ENCODE data around the gene PNPLA8.

Gene PNPLA8

GRCh38 chr7:108525985-108526767 is at the start of gene PNPLA8:
PNPLA8 (minus strand) TSS chr7:108526135; CDS start chr7:108515491, 10,644 bp downstream.
- peak; percentile 82 for ATAC-seq (ENCODE audit: low read depth)
- peak within 1 kb of the TSS; percentile 75 for H3K27ac ChIP-seq (ENCODE audit: poor library complexity, severe bottlenecking)
- no peak for TF ChIP-seq CTCF (IDR thresholded peaks at IDR 0.05; ENCODE audit: poor library complexity, severe bottlenecking)
- H3K4me3 ChIP-seq (ENCODE audit: severe bottlenecking): peak within 1 kb of the TSS; percentile 63
- peaks cover 24% of the 10 kb centered on the region for H3K4me1 ChIP-seq (ENCODE audit: insufficient read depth, poor library complexity, severe bottlenecking)
- H3K36me3 ChIP-seq (ENCODE audit: low read depth): no peaks in the 10 kb centered on the region
- H3K9me3 ChIP-seq (ENCODE audit: severe bottlenecking): no peaks in the 10 kb centered on the region
- DNase-seq (ENCODE audit: low spot score): peak; percentile 99
- H3K27me3 ChIP-seq (ENCODE audit: insufficient read depth, poor library complexity, severe bottlenecking): no peaks in the 10 kb centered on the region

- H3K27me3 ChIP-seq (ENCODE audit: insufficient read depth, poor library complexity, severe bottlenecking): no peaks in the 10 kb centered on the region
- H3K4me1 ChIP-seq (ENCODE audit: insufficient read depth, poor library complexity, severe bottlenecking): peaks cover 8% of the 10 kb centered on the region
- TF ChIP-seq CTCF (IDR thresholded peaks at IDR 0.05; ENCODE audit: poor library complexity, severe bottlenecking): no peak
- no peaks in the 10 kb centered on the region for H3K9me3 ChIP-seq (ENCODE audit: severe bottlenecking)
- DNase-seq (ENCODE audit: low spot score) (no peak), ATAC-seq (ENCODE audit: low read depth) (no peak)
- H3K4me3 ChIP-seq (ENCODE audit: severe bottlenecking): no peak overlapping the region
- H3K36me3 ChIP-seq (ENCODE audit: low read depth): peaks cover 36% of the 10 kb centered on the region
- H3K27ac ChIP-seq (ENCODE audit: poor library complexity, severe bottlenecking): no peak overlapping the region
These were observed 49.2 kb upstream of the PNPLA8 start for GRCh38 chr7:108575156-108575555.

- Histone ChIP-seq H3K4me1 (ENCODE audit: insufficient read depth, poor library complexity, severe bottlenecking) (peaks cover 19% of the 10 kb centered on the region), H3K36me3 (ENCODE audit: low read depth) (peaks cover 39% of the 10 kb centered on the region), H3K27me3 (ENCODE audit: insufficient read depth, poor library complexity, severe bottlenecking) (no peaks in the 10 kb centered on the region), H3K4me3 (ENCODE audit: severe bottlenecking) (no peak overlapping the region), H3K9me3 (ENCODE audit: severe bottlenecking) (no peaks in the 10 kb centered on the region), H3K27ac (ENCODE audit: poor library complexity, severe bottlenecking) (no peak overlapping the region)
- ATAC-seq (ENCODE audit: low read depth) (no peak), DNase-seq (ENCODE audit: low spot score) (no peak)
- TF ChIP-seq CTCF (IDR thresholded peaks at IDR 0.05; ENCODE audit: poor library complexity, severe bottlenecking): no peak
These were observed 46.5 kb upstream of the PNPLA8 start for GRCh38 chr7:108572480-108572879.

GRCh38 chr7:108570146-108570755 is 44.3 kb upstream of the PNPLA8 start:
- DNase-seq (ENCODE audit: low spot score) (no peak), ATAC-seq (ENCODE audit: low read depth) (peak; percentile 38)
- no peak for TF ChIP-seq CTCF (IDR thresholded peaks at IDR 0.05; ENCODE audit: poor library complexity, severe bottlenecking)
- Histone ChIP-seq H3K27me3 (ENCODE audit: insufficient read depth, poor library complexity, severe bottlenecking) (no peaks in the 10 kb centered on the region), H3K27ac (ENCODE audit: poor library complexity, severe bottlenecking) (peak overlapping the region; percentile 71), H3K4me3 (ENCODE audit: severe bottlenecking) (peak overlapping the region; percentile 75), H3K9me3 (ENCODE audit: severe bottlenecking) (no peaks in the 10 kb centered on the region), H3K36me3 (ENCODE audit: low read depth) (peaks cover 60% of the 10 kb centered on the region), H3K4me1 (ENCODE audit: insufficient read depth, poor library complexity, severe bottlenecking) (peaks cover 20% of the 10 kb centered on the region)
